Smooth muscle cell (in vitro differentiated cells): ENCODE data around the gene ZNF860. TPM values are rescaled to one million over a fixed set of nuclear protein-coding genes. Genes with fewer than 3 reads are reported as not detected.
"Not testable (repeated sequence)": the region's sequence is repeated elsewhere in the genome, so short reads cannot be mapped to it uniquely, and the experiment has no call there.

ENCODE experiments used
- DNase-seq: peaks from one replicate; lab custom pipeline; 2025; ENCODE audit not compliant: unreplicated experiment; lab: John Stamatoyannopoulos, UW
- H2AFZ ChIP-seq: fragments of 200-600 bp; sonication (generic); 2 replicates; pipeline ENCODE4 v1.6.0; 2016; ENCODE audit warnings: antibody characterized with exemption, low read depth, mild to moderate bottlenecking
- H3F3A ChIP-seq: fragments of 200-600 bp; sonication (generic); 2 replicates; pipeline ENCODE4 v1.6.0; 2017; ENCODE audit warnings: antibody characterized with exemption, low read depth
- H3K27ac ChIP-seq: fragments of 200-600 bp; sonication (generic); 2 replicates; pipeline ENCODE4 v1.5.1; 2016; ENCODE audit warnings: low read depth, mild to moderate bottlenecking
- H3K27me3 ChIP-seq: fragments of 200-600 bp; sonication (generic); 2 replicates; pipeline ENCODE4 v1.6.1; 2016; ENCODE audit warnings: low read depth, mild to moderate bottlenecking
- H3K36me3 ChIP-seq: fragments of 200-600 bp; sonication (generic); 2 replicates; pipeline ENCODE4 v1.5.1; 2016; ENCODE audit warnings: low read depth
- H3K4me1 ChIP-seq: fragments of 200-600 bp; sonication (generic); 2 replicates; pipeline ENCODE4 v1.5.1; 2016; ENCODE audit warnings: low read depth
- H3K4me2 ChIP-seq: fragments of 200-600 bp; sonication (generic); 2 replicates; pipeline ENCODE4 v1.6.0; 2016; ENCODE audit warnings: mild to moderate bottlenecking
- H3K4me3 ChIP-seq: fragments of 200-600 bp; sonication (generic); 2 replicates; pipeline ENCODE4 v1.5.1; 2016; ENCODE audit warnings: mild to moderate bottlenecking
- H3K79me2 ChIP-seq: fragments of 200-600 bp; sonication (generic); 2 replicates; pipeline ENCODE4 v1.6.0; 2016; ENCODE audit warnings: low read depth, mild to moderate bottlenecking
- H3K9ac ChIP-seq: fragments of 200-600 bp; sonication (generic); 2 replicates; pipeline ENCODE4 v1.6.0; 2016; ENCODE audit warnings: low read depth
- H3K9me3 ChIP-seq: fragments of 200-600 bp; sonication (generic); replicated peaks from 2 replicates; pipeline ENCODE4 v1.5.1; 2016; ENCODE audit warnings: low read depth
- H4K20me1 ChIP-seq: fragments of 200-600 bp; sonication (generic); 2 replicates; pipeline ENCODE4 v1.6.0; 2016; ENCODE audit warnings: low read depth
- WGBS: methylation state at CpG from one replicate; pipeline ENCODE4 v1.1.7; 2016; ENCODE audit warnings: low lambda C conversion rate; 5-methylcytosine and 5-hydroxymethylcytosine counted together
- polyA plus RNA-seq: library from polyadenylated mRNA; unstranded; fragments of >200 nt; fragmentation: Nextera tagmentation; extraction: Ambion mirVana; gene quantifications from 2 replicates; pipeline ENCODE4 v1.2.1, GENCODE V29; 2016
- total RNA-seq: library from RNA; depleted of rRNA; stranded (reverse); fragments of >200 nt; gene quantifications from 2 replicates; pipeline ENCODE4 v1.2.3, GENCODE V29; 2014
- TF ChIP-seq, protein P1 (sequence below): fragments of 200-600 bp; sonication (generic); IDR thresholded peaks from 2 replicates; pipeline ENCODE4 v1.5.1; 2017; ENCODE audit warnings: borderline replicate concordance, mild to moderate bottlenecking, antibody characterized with exemption; ENCODE audit not compliant: insufficient read depth, poor library complexity, severe bottlenecking

Gene ZNF860
- total and polyA plus RNA-seq, 2 experiments from 2014 or later = 0.85 to 1.2 TPM

DNA sequence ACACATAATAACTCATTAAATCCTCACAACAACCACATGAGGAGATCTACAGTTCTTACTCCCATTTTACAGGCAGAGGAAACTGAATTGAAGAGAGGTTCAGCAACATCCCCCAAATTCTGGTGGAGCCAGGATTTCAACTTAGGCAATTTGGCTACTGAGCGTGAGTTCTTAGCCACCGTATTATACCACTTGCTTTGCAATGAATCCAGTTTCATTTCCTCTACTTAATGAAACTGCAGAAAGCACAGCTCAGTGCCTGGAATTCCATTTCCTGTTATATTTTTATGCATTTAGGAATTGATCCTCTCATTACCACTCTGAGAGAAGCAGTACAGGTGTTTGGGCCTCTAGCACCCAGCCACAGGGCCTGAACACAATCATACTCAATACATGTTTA lies 4.3 kb downstream of the ZNF860 start:
- Histone ChIP-seq H4K20me1 (no peaks in the 10 kb centered on the region), H3K4me3 (no peak overlapping the region), H3K4me1 (no peaks in the 10 kb centered on the region), H3K79me2 (no peaks in the 10 kb centered on the region), H3K9me3 (peaks cover 8% of the 10 kb centered on the region), H3K27ac (no peak overlapping the region), H3K4me2 (no peak overlapping the region), H3K9ac (no peak overlapping the region), H3K27me3 (no peaks in the 10 kb centered on the region), H2AFZ (no peak overlapping the region), H3F3A (peaks cover 12% of the 10 kb centered on the region), H3K36me3 (peaks cover 9% of the 10 kb centered on the region)
- TF ChIP-seq, protein P1, sequence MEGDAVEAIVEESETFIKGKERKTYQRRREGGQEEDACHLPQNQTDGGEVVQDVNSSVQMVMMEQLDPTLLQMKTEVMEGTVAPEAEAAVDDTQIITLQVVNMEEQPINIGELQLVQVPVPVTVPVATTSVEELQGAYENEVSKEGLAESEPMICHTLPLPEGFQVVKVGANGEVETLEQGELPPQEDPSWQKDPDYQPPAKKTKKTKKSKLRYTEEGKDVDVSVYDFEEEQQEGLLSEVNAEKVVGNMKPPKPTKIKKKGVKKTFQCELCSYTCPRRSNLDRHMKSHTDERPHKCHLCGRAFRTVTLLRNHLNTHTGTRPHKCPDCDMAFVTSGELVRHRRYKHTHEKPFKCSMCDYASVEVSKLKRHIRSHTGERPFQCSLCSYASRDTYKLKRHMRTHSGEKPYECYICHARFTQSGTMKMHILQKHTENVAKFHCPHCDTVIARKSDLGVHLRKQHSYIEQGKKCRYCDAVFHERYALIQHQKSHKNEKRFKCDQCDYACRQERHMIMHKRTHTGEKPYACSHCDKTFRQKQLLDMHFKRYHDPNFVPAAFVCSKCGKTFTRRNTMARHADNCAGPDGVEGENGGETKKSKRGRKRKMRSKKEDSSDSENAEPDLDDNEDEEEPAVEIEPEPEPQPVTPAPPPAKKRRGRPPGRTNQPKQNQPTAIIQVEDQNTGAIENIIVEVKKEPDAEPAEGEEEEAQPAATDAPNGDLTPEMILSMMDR = no peak
- DNase-seq = no peak
- 100% methylated on average over 2 of the region's 2 CpGs for WGBS

DNA sequence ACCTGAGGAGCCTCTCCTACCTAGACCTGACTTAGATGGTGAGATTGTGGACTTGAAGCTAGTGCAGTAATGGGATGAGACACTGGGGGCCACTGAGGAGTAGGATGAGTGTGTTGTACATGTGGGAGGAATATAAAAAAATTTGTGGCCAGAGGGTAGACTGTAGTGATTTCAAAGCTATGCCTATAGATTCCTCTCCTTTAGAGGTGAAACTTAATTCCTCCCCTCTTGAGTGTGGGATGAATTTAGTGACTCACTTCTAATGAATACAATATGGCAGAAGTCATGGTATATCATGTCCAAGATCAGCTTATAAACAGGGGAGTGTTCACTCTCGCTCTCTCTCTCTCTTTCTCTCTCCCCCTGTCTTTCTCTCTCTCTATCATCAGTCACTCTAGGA lies 6.7 kb downstream of the ZNF860 start:
- H2AFZ ChIP-seq = no peak overlapping the region
- H3F3A ChIP-seq = peaks cover 4% of the 10 kb centered on the region
- no peaks in the 10 kb centered on the region for H3K4me1 ChIP-seq
- TF ChIP-seq, protein P1 = no peak
- peaks cover 9% of the 10 kb centered on the region for H3K36me3 ChIP-seq
- peaks cover 12% of the 10 kb centered on the region for H3K9me3 ChIP-seq
- no peak overlapping the region for H3K4me3 ChIP-seq
- no peaks in the 10 kb centered on the region for H4K20me1 ChIP-seq
- WGBS = 100% methylated on average over 1 of the region's 1 CpG
- no peak overlapping the region for H3K27ac ChIP-seq
- no peak overlapping the region for H3K9ac ChIP-seq
- no peaks in the 10 kb centered on the region for H3K27me3 ChIP-seq
- no peak overlapping the region for H3K4me2 ChIP-seq
- DNase-seq = no peak
- H3K79me2 ChIP-seq = no peaks in the 10 kb centered on the region

DNA sequence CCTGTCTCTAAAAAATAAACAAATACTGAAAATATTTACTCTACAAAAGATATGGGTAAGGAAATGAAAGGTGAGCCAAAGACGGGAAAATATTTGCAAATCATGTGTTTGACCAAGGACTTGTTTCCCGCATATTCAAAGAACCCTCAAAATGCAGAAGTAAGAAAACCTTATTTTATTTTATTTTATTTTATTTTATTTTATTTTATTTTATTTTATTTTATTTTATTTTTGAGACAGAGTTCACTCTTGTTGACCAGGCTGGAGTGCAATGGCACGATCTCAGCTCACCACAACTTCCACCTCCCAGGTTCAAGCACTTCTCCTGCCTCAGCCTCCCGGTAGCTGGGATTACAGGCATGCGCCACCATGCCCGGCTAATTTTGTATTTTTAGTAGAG lies 11.4 kb downstream of the ZNF860 start:
- not testable (repeated sequence) for H3K4me3 ChIP-seq, H2AFZ ChIP-seq, H3K4me2 ChIP-seq, H3K79me2 ChIP-seq, H3F3A ChIP-seq, H3K36me3 ChIP-seq, DNase-seq, H3K4me1 ChIP-seq, H3K27ac ChIP-seq, H4K20me1 ChIP-seq, H3K27me3 ChIP-seq, H3K9ac ChIP-seq
- H3K9me3 ChIP-seq = peaks cover 12% of the 10 kb centered on the region
- 97% methylated on average over 6 of the region's 6 CpGs for WGBS

DNA sequence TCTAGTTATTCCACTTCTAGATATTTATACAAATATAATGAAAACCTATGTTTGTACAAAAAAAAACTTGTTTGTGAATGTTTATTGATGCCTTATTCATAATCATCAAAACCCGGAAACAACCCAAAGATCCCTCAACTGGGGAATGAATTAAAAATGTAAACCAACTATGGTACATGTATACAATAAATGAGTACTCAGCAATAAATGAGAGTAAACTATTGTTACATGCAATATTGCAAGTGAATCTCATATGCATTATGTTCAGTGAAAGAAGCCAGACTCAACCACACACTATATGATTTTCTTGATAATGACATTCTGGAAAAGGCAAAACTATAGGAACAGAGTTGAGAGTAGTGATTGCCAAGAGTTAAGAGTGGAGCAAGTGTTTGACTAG lies 12.3 kb downstream of the ZNF860 start:
- H3K36me3 ChIP-seq = peaks cover 9% of the 10 kb centered on the region
- WGBS = 97% methylated on average over 1 of the region's 1 CpG
- peaks cover 12% of the 10 kb centered on the region for H3K9me3 ChIP-seq
- H3K4me1 ChIP-seq = no peaks in the 10 kb centered on the region
- H3F3A ChIP-seq = no peaks in the 10 kb centered on the region
- H3K4me2 ChIP-seq = no peak overlapping the region
- no peak overlapping the region for H3K9ac ChIP-seq
- H3K27me3 ChIP-seq = no peaks in the 10 kb centered on the region
- H2AFZ ChIP-seq = no peak overlapping the region
- no peak overlapping the region for H3K27ac ChIP-seq
- no peak overlapping the region for H3K4me3 ChIP-seq
- no peak for DNase-seq
- TF ChIP-seq, protein P1 = no peak
- no peaks in the 10 kb centered on the region for H4K20me1 ChIP-seq
- no peaks in the 10 kb centered on the region for H3K79me2 ChIP-seq

- H3K4me2 ChIP-seq, H3K4me1 ChIP-seq, H2AFZ ChIP-seq, H3K9ac ChIP-seq, H3K27ac ChIP-seq, H3K27me3 ChIP-seq, H3K79me2 ChIP-seq, H3K36me3 ChIP-seq, DNase-seq, H3F3A ChIP-seq, H3K4me3 ChIP-seq, H4K20me1 ChIP-seq: not testable (repeated sequence)
- WGBS = 82% methylated on average over 5 of the region's 5 CpGs
- peaks cover 10% of the 10 kb centered on the region for H3K9me3 ChIP-seq
Observed at GRCh38 chr3:31995026-31995425, 13.5 kb downstream of the ZNF860 start.
